Activated naive CD4-positive, alpha-beta T cell treated with anti-CD3 and anti-CD28 coated beads for 36 hours (primary cell): Measurements from ENCODE around the gene EXOC6B. TPM values are rescaled to one million over a fixed set of nuclear protein-coding genes. Genes with fewer than 3 reads are reported as not detected.

Experiments used
- CTCF ChIA-PET: fragments of 350-600 bp; sonication (Branson Sonifier 250); formaldehyde crosslinking; loops from one replicate; lab custom pipeline; 2021; ENCODE audit warnings: antibody characterized with exemption; lab: Charles Lee
- DNase-seq: peaks from one replicate; pipeline ENCODE4 v3.0.0-alpha.2; 2020
- H3K27ac Mint-ChIP-seq: one replicate; pipeline ENCODE4 v1.8.0; 2021; ENCODE audit warnings: mild to moderate bottlenecking, mixed read lengths
- H3K27me3 Mint-ChIP-seq: one replicate; pipeline ENCODE4 v1.8.0; 2021; ENCODE audit warnings: low read depth, mixed read lengths
- H3K36me3 Mint-ChIP-seq: one replicate; pipeline ENCODE4 v1.8.0; 2021; ENCODE audit warnings: low read depth, mixed read lengths
- H3K4me1 Mint-ChIP-seq: one replicate; pipeline ENCODE4 v1.8.0; 2021; ENCODE audit warnings: low read depth, mixed read lengths
- H3K4me3 Mint-ChIP-seq: one replicate; pipeline ENCODE4 v1.8.0; 2021; ENCODE audit warnings: mild to moderate bottlenecking, moderate library complexity, mixed read lengths
- H3K9me3 Mint-ChIP-seq: one replicate; pipeline ENCODE4 v1.8.0; 2021; ENCODE audit warnings: mixed read lengths
- intact Hi-C: fragments of 100-400 bp; cut with micrococcal nuclease; formaldehyde crosslinking; loops from one replicate; pipeline ENCODE4 v1.15.1; 2023
- total RNA-seq, 2 experiments: library from RNA; stranded (reverse); gene quantifications; one replicate each; pipeline ENCODE4 v1.2.3, GENCODE V29; 2021

The EXOC6B gene
- total RNA-seq, 2 experiments from 2014 or later: 6.1 to 7.5 TPM

- DNase-seq: peak; percentile 25
- CTCF ChIA-PET: interaction anchor here (0.5 to 2.8 kb wide), 19 partner anchors 12 to 768 kb away, joined by 3 to 33 read pairs (median 3); no protein-coding TSS in a partner anchor
- H3K27me3 Mint-ChIP-seq: peaks cover 60% of the 10 kb centered on the region
- intact Hi-C loops: loop anchor here (1.0 to 5.0 kb wide), 8 partner anchors 225 to 768 kb away; partner anchors contain the start of gene EMX1
- peak overlapping the region; percentile 77 for H3K4me3 Mint-ChIP-seq
- H3K4me1 Mint-ChIP-seq: peaks cover 40% of the 10 kb centered on the region
- H3K9me3 Mint-ChIP-seq: no peaks in the 10 kb centered on the region
- H3K36me3 Mint-ChIP-seq: no peaks in the 10 kb centered on the region
- no peak overlapping the region for H3K27ac Mint-ChIP-seq
Measured at GRCh38 chr2:72149556-72150156, 676.2 kb downstream of the EXOC6B start.

GRCh38 chr2:72148837-72149555 is 676.8 kb downstream of the EXOC6B start:
- intact Hi-C loops: loop anchor here (5.0 kb wide), 3 partner anchors 347 to 768 kb away; partner anchors contain the start of gene EMX1
- H3K36me3 Mint-ChIP-seq: no peaks in the 10 kb centered on the region
- H3K4me1 Mint-ChIP-seq: peaks cover 42% of the 10 kb centered on the region
- DNase-seq: no peak
- peak overlapping the region; percentile 77 for H3K4me3 Mint-ChIP-seq
- CTCF ChIA-PET: interaction anchor here (1.3 to 2.8 kb wide), 2 partner anchors 539 to 602 kb away, joined by 3 to 17 read pairs; no protein-coding TSS in a partner anchor
- no peak overlapping the region for H3K27ac Mint-ChIP-seq
- H3K27me3 Mint-ChIP-seq: peaks cover 62% of the 10 kb centered on the region
- H3K9me3 Mint-ChIP-seq: no peaks in the 10 kb centered on the region

GRCh38 chr2:72148003-72148836 is 677.6 kb downstream of the EXOC6B start:
- Mint-ChIP-seq H3K4me1 (peaks cover 48% of the 10 kb centered on the region), H3K4me3 (peak overlapping the region; percentile 73), H3K9me3 (no peaks in the 10 kb centered on the region), H3K27ac (no peak overlapping the region), H3K27me3 (peaks cover 67% of the 10 kb centered on the region), H3K36me3 (no peaks in the 10 kb centered on the region)
- CTCF ChIA-PET: interaction anchor here (0.8 to 1.3 kb wide), 2 partner anchors 458 to 538 kb away, joined by 3 read pairs; no protein-coding TSS in a partner anchor
- intact Hi-C loops: loop anchor here (5.0 kb wide), 3 partner anchors 346 to 769 kb away; partner anchors contain the start of gene EMX1
- no peak for DNase-seq

GRCh38 chr2:72147303-72147971 is 678.4 kb downstream of the EXOC6B start, which contains the start of gene CYP26B1:
TSS of gene CYP26B1 (minus strand) at chr2:72147862. CDS start at chr2:72147834, 28 bp downstream.
- no peaks in the 10 kb centered on the region for H3K9me3 Mint-ChIP-seq
- H3K4me1 Mint-ChIP-seq: peaks cover 48% of the 10 kb centered on the region

GRCh38 chr2:72146347-72147302 is 679.2 kb downstream of the EXOC6B start:
- intact Hi-C loops: loop anchor here (5.0 kb wide), 3 partner anchors 344 to 771 kb away; partner anchors contain the start of gene EMX1

More at GRCh38 chr2:72147303-72147971, 678.4 kb downstream of the EXOC6B start, which contains the start of gene CYP26B1:
- no peak for DNase-seq
- intact Hi-C loops: loop anchor here (5.0 kb wide), 3 partner anchors 345 to 770 kb away; partner anchors contain the start of gene EMX1
- no peaks in the 10 kb centered on the region for H3K36me3 Mint-ChIP-seq
- peak within 1 kb of the TSS; percentile 73 for H3K4me3 Mint-ChIP-seq
- CTCF ChIA-PET: interaction anchor here (0.8 to 1.3 kb wide), 2 partner anchors 457 to 537 kb away, joined by 3 read pairs; no protein-coding TSS in a partner anchor
- H3K27ac Mint-ChIP-seq: no peak within 1 kb of the TSS
- peaks cover 67% of the 10 kb centered on the region for H3K27me3 Mint-ChIP-seq

GRCh38 chr2:72145658-72146329 is 680.0 kb downstream of the EXOC6B start:
- CTCF ChIA-PET: no interaction called here
- Mint-ChIP-seq H3K9me3 (no peaks in the 10 kb centered on the region), H3K27me3 (peaks cover 76% of the 10 kb centered on the region), H3K4me1 (peaks cover 48% of the 10 kb centered on the region), H3K27ac (no peak overlapping the region), H3K4me3 (peak overlapping the region; percentile 26), H3K36me3 (no peaks in the 10 kb centered on the region)
- DNase-seq: no peak
- intact Hi-C loops: loop anchor here (5.0 kb wide), 3 partner anchors 343 to 772 kb away; partner anchors contain the start of gene EMX1

More at GRCh38 chr2:72146347-72147302, 679.2 kb downstream of the EXOC6B start:
- peaks cover 48% of the 10 kb centered on the region for H3K4me1 Mint-ChIP-seq
- CTCF ChIA-PET: no interaction called here
- no peak for DNase-seq
- no peaks in the 10 kb centered on the region for H3K36me3 Mint-ChIP-seq
- H3K4me3 Mint-ChIP-seq: peak overlapping the region; percentile 1
- peaks cover 75% of the 10 kb centered on the region for H3K27me3 Mint-ChIP-seq
- H3K27ac Mint-ChIP-seq: no peak overlapping the region
- no peaks in the 10 kb centered on the region for H3K9me3 Mint-ChIP-seq

- no peaks in the 10 kb centered on the region for H3K9me3 Mint-ChIP-seq
- H3K4me1 Mint-ChIP-seq: peaks cover 47% of the 10 kb centered on the region
- DNase-seq: no peak
- peaks cover 71% of the 10 kb centered on the region for H3K27me3 Mint-ChIP-seq
- intact Hi-C loops: loop anchor here (5.0 kb wide), 3 partner anchors 343 to 772 kb away; partner anchors contain the start of gene EMX1
- CTCF ChIA-PET: no interaction called here
- H3K36me3 Mint-ChIP-seq: no peaks in the 10 kb centered on the region
- peak overlapping the region; percentile 26 for H3K4me3 Mint-ChIP-seq
- no peak overlapping the region for H3K27ac Mint-ChIP-seq
Measured at GRCh38 chr2:72145289-72145657, 680.6 kb downstream of the EXOC6B start.

- no peaks in the 10 kb centered on the region for H3K36me3 Mint-ChIP-seq
- H3K4me1 Mint-ChIP-seq: peaks cover 42% of the 10 kb centered on the region
- no peak for DNase-seq
- intact Hi-C loops: loop anchor here (5.0 kb wide), 3 partner anchors 342 to 773 kb away; partner anchors contain the start of gene EMX1
- H3K27me3 Mint-ChIP-seq: peaks cover 65% of the 10 kb centered on the region
- no peaks in the 10 kb centered on the region for H3K9me3 Mint-ChIP-seq
- peak overlapping the region; percentile 23 for H3K4me3 Mint-ChIP-seq
- no peak overlapping the region for H3K27ac Mint-ChIP-seq
- CTCF ChIA-PET: no interaction called here
Measured at GRCh38 chr2:72144632-72145288, 681.1 kb downstream of the EXOC6B start.

GRCh38 chr2:72144274-72144631 is 681.6 kb downstream of the EXOC6B start:
- intact Hi-C loops: no loop called here
- H3K4me1 Mint-ChIP-seq: peaks cover 37% of the 10 kb centered on the region
- peaks cover 60% of the 10 kb centered on the region for H3K27me3 Mint-ChIP-seq
- no peaks in the 10 kb centered on the region for H3K36me3 Mint-ChIP-seq
- CTCF ChIA-PET: no interaction called here
- no peak overlapping the region for H3K27ac Mint-ChIP-seq
- H3K4me3 Mint-ChIP-seq: no peak overlapping the region
- H3K9me3 Mint-ChIP-seq: no peaks in the 10 kb centered on the region
- no peak for DNase-seq
